GM12873 (cell line): ENCODE results near the gene LHX1.

Experiments used
- TF ChIP-seq, protein P1 (sequence below): IDR thresholded peaks from 2 replicates; pipeline ENCODE4 v1.5.1; 2012; ENCODE audit warnings: low read depth, mild to moderate bottlenecking, moderate library complexity, low read length, control low read depth; ENCODE audit not compliant: insufficient read depth; ENCODE audit errors: missing control alignments

The LHX1 gene

DNA sequence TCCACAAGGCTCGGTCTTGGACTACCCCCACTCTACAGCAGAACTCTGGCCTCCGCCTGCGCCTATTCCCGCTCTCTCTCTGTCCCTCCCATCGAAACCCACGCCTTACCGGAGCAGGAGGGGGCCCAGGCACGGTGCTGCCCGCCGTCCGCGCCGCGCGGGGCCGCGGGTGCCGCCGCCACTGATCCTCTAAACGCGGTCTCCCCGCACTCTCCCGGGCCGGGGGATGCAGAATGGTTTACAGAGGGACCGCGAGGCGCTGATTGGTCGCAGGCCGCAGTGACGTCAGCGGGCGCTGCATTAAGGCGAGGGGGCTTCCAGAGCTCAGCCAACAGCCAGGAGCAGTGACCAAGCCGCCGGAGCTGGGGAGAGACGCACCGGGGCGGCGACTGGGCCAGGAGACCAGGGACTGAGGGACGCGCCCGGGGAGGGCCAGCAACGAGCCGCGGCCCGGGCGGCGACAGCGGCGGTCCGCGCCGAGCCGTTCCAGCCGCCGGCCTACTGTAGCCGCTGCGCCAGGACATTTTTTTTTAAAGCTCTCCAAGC is 747 bp upstream of the LHX1 start:
- TF ChIP-seq, protein P1, sequence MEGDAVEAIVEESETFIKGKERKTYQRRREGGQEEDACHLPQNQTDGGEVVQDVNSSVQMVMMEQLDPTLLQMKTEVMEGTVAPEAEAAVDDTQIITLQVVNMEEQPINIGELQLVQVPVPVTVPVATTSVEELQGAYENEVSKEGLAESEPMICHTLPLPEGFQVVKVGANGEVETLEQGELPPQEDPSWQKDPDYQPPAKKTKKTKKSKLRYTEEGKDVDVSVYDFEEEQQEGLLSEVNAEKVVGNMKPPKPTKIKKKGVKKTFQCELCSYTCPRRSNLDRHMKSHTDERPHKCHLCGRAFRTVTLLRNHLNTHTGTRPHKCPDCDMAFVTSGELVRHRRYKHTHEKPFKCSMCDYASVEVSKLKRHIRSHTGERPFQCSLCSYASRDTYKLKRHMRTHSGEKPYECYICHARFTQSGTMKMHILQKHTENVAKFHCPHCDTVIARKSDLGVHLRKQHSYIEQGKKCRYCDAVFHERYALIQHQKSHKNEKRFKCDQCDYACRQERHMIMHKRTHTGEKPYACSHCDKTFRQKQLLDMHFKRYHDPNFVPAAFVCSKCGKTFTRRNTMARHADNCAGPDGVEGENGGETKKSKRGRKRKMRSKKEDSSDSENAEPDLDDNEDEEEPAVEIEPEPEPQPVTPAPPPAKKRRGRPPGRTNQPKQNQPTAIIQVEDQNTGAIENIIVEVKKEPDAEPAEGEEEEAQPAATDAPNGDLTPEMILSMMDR = no peak

DNA sequence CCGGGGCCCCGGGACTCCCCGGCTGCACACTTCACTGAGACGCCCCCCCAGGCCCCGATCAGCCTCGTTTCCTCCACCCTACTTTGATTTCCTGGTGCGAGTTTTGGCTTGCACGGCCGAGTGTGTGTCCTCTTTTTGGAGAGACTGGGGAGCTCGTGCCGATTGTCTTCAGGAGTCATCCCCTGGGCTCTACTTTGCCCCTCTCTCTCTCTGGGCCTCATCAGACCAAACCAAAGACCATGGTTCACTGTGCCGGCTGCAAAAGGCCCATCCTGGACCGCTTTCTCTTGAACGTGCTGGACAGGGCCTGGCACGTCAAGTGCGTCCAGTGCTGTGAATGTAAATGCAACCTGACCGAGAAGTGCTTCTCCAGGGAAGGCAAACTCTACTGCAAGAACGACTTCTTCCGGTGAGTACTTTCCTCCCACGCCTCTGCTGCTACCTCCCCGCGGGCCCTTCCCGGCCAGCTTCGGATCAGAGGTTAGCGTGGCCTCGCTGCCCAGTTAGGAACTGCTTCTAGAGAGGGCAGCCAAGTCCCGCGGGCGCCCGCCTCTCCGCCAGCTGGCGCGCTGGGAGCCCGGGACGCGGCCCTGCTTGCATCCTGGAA is 787 bp downstream of the LHX1 start:
- TF ChIP-seq, protein P1 = no peak

DNA sequence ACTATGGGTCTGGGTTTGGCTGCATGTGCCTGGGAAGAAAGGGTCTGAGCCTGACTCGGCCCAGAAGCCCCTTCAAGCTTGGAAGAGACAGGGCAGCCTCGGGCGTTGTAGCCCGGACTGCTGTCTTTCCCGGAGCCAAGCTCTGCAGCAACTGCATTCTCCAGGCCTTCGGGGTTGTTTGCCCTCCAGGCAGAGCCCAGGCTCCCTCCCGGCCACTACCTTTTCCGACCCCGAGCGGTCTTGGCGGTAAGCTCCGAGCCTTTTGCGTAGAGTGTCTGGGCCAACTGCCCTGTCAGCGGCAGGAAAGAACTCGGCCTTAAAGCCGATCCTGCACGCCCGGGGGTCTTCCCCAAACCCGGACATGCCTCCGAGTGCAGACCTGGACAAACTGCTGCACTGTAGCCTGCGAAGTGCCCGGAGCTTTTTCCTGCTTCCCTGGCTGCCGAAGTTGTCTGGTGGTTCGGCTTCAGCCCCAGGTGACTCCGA is 1.3 kb downstream of the LHX1 start:
- TF ChIP-seq, protein P1 = no peak

DNA sequence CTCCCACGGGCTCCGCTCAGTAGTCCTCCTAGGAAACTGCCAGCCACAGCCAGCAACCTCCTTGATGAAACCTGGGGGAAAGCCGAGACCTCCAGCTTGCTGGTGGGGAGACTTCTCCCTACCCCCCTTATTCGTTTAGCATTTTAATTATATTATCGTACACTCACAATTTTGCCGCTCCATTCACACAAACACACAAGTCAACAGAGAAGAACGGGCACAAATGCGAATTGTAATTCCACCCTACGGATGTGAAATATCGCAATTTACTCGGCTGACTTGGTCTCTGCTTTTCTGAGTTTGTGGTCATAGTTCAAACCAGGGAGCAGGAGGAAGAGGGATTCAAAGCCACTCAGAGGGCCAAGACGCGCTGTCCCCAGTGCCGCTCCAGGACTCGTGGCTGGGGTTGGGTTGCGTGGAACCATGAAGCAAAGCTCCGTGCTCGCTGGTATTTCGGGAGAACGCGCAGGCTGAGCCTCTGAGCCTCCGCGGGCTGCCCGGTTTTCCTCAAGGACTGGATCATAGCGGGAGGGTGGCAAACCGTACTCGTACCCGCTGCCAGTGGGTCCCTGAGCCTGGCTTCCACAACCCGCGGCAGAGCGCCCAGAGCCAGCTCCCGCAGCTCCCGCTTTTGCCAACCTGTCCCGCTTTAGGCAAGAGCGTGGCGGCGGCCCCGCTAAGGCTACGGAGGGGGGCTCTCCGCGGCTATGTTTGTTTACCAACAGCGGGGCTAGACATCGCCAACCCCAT is 2.0 kb downstream of the LHX1 start:
- TF ChIP-seq, protein P1 = no peak

DNA sequence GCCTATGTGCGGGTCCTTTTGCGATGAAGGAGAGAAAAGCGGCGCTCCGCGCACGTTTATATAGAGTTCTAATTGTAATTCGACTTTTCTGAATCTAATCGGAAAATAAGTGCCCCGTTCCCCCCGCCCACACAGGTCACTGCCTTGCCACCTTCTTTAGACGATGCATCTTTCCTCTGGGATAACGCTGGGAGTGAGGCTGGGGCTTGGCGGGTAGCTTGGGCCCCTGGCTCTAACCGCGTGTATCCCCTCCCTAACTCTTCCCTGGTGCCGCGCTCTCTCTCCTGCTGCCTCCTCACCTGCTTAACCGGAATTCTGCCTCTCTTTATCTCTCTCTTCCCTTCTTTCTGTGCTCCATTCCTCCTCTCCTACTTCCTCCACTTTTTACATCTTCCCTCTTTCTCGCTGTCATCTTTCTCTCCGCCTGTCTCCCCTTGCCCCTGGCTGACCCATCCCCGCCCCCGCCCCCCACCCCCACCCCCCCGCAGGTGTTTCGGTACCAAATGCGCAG is 2.6 kb downstream of the LHX1 start:
- TF ChIP-seq, protein P1 = no peak

DNA sequence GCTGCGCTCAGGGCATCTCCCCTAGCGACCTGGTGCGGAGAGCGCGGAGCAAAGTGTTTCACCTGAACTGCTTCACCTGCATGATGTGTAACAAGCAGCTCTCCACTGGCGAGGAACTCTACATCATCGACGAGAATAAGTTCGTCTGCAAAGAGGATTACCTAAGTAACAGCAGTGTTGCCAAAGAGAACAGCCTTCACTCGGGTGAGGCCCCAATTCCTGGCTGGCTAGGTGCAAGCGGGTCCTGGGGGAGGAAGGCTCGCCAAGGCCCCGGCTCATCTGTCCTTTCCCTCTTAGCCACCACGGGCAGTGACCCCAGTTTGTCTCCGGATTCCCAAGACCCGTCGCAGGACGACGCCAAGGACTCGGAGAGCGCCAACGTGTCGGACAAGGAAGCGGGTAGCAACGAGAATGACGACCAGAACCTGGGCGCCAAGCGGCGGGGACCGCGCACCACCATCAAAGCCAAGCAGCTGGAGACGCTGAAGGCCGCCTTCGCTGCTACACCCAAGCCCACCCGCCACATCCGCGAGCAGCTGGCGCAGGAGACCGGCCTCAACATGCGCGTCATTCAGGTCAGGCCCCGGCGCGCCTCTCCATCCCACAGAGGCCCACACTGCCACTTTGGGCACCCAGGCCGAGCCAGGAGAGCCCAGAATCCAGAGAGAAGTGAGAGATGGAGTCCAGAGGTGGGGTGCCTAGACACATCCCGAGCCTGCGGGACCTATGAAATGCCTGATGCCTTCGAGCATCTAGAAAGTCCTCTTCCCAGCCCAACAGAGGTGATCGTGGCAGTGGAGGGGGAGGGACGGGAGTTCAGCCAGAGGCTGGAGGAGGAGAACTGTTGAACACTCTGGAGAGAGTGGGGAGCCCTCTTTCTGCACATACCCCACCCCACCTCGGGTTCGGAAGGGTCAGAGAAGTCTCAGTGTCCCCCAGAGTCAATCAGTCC is 3.3 kb downstream of the LHX1 start:
- TF ChIP-seq, protein P1 = no peak
